Measurements from ENCODE around the gene NCBP3. TPM values are rescaled to one million over a fixed set of nuclear protein-coding genes. Genes with fewer than 3 reads are reported as not detected.

The NCBP3 gene, protein sequence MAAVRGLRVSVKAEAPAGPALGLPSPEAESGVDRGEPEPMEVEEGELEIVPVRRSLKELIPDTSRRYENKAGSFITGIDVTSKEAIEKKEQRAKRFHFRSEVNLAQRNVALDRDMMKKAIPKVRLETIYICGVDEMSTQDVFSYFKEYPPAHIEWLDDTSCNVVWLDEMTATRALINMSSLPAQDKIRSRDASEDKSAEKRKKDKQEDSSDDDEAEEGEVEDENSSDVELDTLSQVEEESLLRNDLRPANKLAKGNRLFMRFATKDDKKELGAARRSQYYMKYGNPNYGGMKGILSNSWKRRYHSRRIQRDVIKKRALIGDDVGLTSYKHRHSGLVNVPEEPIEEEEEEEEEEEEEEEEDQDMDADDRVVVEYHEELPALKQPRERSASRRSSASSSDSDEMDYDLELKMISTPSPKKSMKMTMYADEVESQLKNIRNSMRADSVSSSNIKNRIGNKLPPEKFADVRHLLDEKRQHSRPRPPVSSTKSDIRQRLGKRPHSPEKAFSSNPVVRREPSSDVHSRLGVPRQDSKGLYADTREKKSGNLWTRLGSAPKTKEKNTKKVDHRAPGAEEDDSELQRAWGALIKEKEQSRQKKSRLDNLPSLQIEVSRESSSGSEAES
- total RNA-seq: 9.1 and 10.3 TPM in 2 replicates

GRCh38 chr17:3845621-3846436 is at the start of gene NCBP3:
NCBP3 (minus strand) TSS chr17:3846246; CDS start chr17:3846223, 23 bp downstream.

DNA sequence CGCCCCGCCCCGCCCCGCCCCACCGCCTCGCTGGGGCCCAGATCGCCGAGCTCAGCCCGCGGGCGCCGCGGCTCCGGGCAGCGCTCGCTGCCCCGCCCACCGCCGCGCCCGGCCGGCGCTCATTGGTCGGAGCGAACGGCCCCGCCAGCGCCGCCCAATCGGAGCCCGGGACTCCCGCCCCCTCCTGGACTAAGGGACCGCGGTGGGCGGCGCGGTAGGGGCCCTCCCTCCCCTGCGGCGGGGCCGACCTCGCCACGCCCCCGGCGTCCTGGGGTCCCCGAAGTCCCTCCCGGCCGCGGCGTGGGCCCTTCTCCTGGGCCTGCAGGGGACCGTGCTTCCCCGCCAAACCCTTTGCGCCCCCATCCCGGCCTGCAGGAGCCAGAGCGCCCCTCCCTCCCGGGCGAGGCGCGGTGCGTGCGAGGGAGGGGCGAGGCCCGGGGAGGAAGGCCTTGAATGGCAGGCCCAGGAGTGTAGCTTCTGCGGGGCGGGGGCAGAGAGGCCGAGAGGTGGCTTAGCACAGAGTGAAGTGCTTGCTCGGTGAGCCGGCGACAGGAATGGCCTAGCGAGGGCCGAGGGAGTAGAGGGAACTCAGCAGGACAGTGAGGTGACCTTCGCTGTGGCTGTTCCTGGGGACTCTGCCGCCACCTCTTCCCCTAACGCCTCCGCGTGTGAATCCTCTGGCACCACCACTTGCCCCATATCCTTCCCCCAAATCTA is 47.1 kb upstream of the NCBP3 start, which contains the start of gene CAMKK1:
Gene CAMKK1, minus strand, starts transcription at position 51 of the 717 bp plus-strand sequence. CDS start 7,366 bp downstream, outside the sequence.

DNA sequence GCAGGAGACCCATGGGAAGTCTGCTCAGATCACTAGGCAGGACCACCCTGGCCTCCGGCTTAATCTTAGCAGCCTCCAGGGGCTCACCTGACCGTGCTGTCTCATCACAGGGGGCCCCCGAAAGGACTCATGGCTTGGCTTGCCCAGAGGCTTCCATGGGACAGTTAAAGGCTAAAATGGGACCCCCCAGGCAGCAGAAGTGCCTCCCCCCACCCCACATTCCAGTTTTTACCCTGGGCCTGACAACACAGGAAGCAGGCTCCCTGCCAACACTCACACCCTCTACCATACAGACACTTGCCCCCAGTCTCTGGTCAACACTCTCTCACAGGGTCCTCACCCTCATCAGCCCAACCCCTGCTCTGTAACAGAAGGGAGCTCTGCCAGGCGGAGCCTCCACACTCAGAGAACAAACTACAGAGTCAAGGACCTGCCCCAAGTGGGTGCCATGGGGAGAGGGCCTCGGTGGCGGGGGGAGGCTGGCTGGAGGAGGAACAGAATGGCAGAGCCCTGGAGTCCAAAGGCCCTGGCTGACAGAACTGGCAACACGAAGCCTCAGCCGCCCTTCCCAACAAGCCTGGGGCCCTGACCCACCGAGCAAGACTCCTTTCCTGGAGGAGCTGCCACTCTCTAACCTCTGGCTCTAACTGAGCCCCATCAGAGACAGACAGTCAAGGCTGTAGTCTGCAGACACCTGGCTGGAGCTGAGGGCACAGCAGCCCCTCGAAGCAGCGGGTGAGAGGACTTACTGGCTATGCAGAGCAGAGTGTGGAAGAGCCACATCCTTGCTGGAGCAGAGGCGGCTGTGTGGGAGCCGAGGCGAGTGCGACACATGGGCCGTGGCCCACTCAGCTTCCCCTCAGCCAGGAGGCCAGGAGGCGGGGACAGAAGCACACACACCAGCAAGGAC is 45.4 kb downstream of the NCBP3 start, which contains the start of gene ITGAE:
Gene ITGAE, minus strand, starts transcription at position 827 of the 910 bp plus-strand sequence. Its CDS starts 44 bp downstream, at position 783.

Other genes starting within 250 kb of the NCBP3 start
- 0.50 and 1.0 TPM in 2 replicates for gene TRPV1, start 236.8 kb downstream of the NCBP3 start, total RNA-seq
- gene SHPK, start 210.0 kb downstream of the NCBP3 start, total RNA-seq: 17.3 and 17.5 TPM in 2 replicates
- gene CTNS, start 209.5 kb downstream of the NCBP3 start, total RNA-seq: 18.7 and 19.9 TPM in 2 replicates
- 287 and 309 TPM in 2 replicates for gene TAX1BP3, start 177.7 kb downstream of the NCBP3 start, total RNA-seq
- gene EMC6, start 177.4 kb downstream of the NCBP3 start, total RNA-seq: 35.3 and 43.9 TPM in 2 replicates
- 1.0 and 1.3 TPM in 2 replicates for gene P2RX5, start 150.1 kb downstream of the NCBP3 start, total RNA-seq
- gene HASPIN, start 122.3 kb downstream of the NCBP3 start, total RNA-seq: 9.7 and 13.1 TPM in 2 replicates
- 20.8 and 28.7 TPM in 2 replicates for gene ITGAE, start 45.1 kb downstream of the NCBP3 start, total RNA-seq
- gene CAMKK1, start 46.8 kb upstream of the NCBP3 start, total RNA-seq: 3.1 and 3.5 TPM in 2 replicates
- under 0.01 TPM in 1 of 2 replicates, not detected in the other for gene P2RX1, start 70.2 kb upstream of the NCBP3 start, total RNA-seq
- gene ATP2A3, start 118.2 kb upstream of the NCBP3 start, total RNA-seq: 0.45 and 0.84 TPM in 2 replicates

Data from bronchus fibroblast of lung (primary cell).